GM19455 (cell line): ENCODE measurements around the gene ZNF865.

ENCODE experiments used
- ATAC-seq: cut with Tn5 transposase; IDR thresholded peaks from one replicate; pipeline ENCODE4 v1.9.1; 2021; ENCODE audit not compliant: unreplicated experiment

ZNF865 gene

DNA sequence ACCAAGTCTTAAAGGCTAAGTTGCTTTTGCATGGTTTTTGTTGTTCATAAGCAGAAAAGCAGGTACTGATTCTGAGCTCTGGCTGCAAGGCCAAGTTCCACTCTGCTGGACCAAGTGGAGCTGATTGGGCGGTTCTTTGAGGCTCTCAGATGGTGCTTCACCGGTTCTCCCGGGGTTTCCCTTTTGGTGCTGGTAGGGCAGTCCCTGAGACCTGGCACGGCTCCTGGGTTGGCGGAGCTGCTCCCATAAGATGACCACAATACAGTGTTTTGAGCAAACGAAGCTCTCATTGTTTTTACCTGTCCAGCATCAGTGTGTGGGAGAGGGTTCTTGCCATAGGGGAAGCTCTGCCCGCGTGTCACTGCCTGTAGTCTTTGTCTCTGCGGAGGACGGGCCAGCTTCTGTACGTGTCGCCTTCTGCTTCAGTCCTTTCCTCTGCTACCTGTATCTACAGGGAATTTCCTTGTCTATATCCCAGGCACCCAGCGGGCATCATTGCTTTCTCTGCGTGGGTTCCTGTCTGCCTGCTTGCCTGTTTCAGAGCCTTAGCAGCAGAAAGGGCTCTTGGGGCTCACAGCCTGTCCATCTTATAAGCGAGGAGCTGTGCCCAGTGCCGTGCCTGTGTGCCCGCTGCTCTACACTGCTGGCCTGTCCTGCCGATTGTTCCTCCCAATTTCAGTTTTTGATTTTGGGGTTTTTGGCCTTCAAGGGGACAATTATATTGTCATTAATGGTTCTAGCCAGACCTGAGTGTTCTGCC, 51.7 kb downstream of the ZNF865 start:
- no peak for ATAC-seq

- no peak for ATAC-seq
Measured at GRCh38 chr19:55658846-55659459, 53.5 kb downstream of the ZNF865 start.

DNA sequence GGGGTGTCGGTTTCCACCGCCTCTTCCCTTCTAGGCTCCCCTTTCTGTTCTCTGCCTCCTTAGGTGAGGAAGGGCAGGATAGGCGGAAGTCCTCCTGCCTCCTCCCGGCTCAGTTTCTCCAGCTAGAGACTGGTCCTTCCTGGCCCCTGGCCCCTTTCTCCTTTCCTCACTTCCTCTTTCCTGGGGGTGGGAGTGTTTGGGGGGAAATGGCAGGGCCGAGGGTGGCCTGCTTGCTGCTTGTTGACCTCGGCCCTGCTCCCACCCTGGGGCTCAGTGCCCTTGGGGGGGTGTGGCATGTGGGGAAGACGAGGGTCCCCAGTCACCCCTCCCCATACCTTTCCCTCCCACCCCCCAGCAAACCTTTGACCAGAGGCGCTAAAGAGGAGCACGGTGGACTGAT, 54.4 kb downstream of the ZNF865 start:
- no peak for ATAC-seq

DNA sequence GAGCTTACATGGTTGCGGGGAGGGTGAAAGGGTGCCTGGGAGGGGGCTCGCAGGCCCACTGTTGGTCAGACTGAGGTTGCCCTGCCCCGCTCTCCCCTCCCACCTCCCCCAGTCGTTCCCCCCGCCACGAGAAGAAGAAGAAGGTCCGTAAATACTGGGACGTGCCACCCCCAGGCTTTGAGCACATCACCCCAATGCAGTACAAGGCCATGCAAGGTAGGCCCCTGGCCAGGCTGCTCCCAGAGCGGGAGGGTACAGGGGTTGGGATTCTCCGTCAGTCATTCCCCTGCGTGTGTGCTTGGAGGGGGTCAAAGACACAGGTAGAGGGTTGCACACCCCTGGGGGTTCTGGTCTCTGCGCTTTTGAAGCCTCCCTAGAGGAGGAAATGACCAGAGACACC, 55.0 kb downstream of the ZNF865 start:
- no peak for ATAC-seq

- no peak for ATAC-seq
Measured at GRCh38 chr19:55660991-55661390, 55.5 kb downstream of the ZNF865 start.

GRCh38 chr19:55661826-55662225, 56.4 kb downstream of the ZNF865 start:
- no peak for ATAC-seq

DNA sequence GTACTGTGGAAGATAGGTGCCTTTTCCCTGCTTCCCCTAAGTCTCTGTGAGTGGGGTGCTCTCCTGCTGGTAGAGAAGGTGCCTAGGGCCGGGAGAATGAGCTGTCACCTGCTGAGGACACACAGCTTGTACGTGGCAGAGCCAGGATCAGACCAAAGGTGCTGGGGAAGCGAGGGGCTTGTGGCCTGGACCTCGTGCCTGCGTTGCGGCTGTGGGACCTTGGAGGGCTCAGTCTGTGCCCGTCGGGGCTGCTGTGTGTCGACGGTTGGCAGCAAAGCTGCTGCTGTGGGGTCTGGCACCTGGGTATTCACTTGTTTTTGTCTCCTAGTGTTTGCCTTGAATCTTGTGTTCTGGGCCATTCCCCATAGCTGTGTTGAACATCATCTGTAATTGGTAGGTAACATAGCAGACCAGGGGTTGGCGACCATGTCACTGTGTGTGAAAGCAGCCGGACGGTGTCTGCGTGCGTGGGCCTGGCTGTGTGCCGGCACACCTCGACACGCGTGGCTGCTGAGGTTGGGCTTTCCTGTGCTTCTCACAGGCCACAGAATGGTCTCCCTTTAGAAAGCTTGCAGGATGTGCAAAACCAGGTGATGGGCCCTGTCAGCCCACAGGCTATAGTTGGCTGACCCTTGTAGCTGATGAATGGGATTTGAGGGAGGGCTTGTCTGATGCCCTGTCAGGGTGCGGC, 58.5 kb downstream of the ZNF865 start:
- no peak for ATAC-seq

DNA sequence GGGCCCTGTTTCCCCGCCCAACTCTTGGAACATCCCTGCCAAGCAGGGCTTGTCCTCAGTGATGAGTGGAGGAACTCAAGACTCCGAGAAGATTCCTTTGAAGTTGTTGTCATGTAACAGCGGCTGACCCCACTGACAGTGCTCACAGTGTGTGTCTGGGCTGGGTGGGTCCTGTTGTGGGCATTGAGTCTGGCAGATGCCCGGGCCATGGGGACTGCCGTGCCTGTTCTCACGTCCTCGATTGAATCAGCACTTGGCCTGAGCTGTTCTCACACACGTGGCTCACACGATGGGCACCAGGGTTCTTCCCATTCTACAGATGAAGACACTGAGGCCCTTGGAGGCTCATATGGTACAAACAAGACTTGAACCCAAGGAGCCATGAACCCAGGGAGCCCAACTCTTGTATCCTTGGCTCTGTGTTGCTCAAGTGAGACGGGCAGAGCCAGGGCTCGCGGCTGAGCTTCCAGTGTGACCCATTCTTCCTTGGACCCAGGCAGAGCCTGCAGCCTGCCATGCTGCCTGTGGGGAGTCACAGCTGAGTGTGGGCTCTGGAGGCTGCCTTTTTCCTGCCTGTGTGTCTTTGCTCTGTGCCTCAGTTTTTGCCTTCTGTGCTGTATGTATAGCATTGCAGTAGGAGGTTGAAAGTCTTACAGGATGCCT, 61.0 kb downstream of the ZNF865 start:
- no peak for ATAC-seq
